ENCODE data around the gene ABCB7.
"Not testable (repeated sequence)": the region's sequence is repeated elsewhere in the genome, so short reads cannot be mapped to it uniquely, and the experiment has no call there.

The ABCB7 gene

GRCh38 chrX:75155827-75156525, at the start of gene ABCB7:
Gene ABCB7, minus strand, starts transcription at chrX:75156283. Its CDS starts 11 bp downstream, at chrX:75156272.
- peak; percentile 60 for DNase-seq

DNA sequence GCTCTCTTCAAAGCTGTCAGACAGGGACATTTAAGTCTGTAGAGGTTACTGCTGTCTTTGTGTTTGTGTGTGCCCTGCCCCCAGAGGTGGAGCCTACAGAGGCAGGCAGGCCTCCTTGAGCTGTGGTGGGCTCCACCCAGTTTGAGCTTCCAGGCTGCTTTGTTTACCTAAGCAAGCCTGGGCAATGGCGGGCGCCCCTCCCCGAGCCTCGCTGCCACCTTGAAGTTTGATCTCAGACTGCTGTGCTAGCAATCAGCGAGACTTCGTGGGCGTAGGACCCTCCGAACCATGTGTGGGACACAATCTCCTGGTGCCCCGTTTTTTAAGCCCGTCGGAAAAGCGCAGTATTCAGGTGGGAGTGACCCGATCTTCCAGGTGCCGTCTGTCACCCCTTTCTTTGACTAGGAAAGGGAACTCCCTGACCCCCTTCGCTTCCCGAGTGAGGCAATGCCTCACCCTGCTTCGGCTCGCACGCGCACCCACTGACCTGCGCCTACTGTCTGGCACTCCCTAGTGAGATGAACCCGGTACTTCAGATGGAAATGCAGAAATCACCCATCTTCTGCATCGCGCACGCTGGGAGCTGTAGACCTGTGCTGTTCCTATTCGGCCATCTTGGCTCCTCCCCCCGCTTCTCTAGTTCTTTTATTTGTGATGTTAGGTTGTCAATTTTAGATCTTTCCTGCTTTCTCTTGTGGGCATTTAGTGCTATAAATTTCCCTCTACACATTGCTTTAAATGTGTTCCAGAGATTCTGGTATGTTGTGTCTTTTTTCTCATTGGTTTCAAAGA, 32.5 kb upstream of the ABCB7 start:
- not testable (repeated sequence) for DNase-seq

GRCh38 chrX:75181721-75182120, 25.6 kb upstream of the ABCB7 start:
- DNase-seq = no peak

DNA sequence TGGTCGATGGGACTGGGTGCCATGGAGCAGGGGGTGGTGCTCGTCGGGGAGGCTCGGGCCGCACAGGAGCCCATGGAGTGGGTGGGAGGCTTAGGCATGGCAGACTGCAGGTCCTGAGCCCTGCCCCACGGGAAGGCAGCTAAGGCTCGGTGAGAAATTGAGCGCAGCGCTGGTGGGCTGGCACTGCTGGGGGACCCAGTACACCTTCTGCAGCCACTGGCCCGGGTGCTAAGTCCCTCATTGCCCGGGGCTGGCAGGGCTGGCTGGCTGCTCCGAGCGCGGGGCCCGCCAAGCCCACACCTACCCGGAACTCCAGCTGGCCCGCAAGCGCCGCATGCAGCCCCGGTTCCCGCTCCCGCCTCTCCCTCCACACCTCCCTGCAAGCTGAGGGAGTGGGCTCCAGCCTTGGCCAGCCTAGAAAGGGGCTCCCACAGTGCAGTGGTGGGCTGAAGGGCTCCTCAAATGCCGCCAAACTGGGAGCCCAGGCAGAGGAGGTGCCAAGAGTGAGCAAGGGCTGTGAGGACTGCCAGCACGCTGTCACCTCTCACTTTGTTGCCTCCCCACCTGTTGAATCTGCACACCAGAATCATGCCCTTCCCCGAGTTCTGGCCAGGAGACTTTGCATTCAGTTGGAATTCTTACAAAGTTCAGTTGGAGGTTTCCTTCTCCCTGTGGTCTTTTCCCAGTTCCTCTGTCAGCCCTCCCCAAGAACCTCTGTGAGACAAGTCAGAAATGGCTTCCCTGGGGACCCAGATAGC, 23.6 kb upstream of the ABCB7 start:
- not testable (repeated sequence) for DNase-seq

GRCh38 chrX:75172257-75172890, 16.3 kb upstream of the ABCB7 start:
- DNase-seq = not testable (repeated sequence)

- no peak for DNase-seq
Measured at GRCh38 chrX:75158054-75158453, 2.0 kb upstream of the ABCB7 start.

DNA sequence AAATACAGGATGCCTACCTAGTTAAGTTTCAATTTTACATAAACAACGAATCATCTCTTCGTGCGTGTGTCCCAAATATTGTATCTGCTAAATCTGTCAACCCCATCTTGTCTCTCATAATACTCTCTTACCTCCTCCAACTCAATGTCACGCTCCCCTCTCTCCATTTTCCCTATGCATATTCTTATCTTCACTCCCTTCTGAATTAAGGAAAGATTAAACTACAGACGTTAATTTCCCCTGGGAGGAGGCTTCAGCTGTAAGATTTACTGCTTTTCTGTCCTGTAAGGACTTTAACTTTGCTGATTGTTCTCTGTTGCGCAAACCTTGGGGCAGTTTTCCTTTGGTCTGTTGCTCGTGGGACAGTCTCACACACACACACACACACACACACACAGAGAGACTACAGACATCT, 455 bp upstream of the ABCB7 start:
- DNase-seq = no peak

DNA sequence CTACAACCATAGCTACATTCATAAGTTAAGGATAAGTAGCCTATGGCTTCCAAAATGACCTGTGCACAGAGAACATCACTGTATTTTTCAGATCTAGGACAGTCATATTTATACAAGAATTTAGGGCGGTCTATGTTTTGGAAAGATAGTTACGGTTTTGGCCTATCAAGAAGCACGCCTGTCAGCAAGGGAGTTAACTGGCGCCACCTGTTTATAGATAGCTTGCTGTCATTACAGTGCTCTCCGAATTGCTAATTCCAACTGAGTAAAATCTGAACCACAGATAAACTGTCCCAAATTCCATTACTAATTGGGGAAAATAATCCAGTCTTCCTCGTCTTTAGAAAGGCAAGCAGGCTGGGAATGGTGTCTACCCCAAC, 646 bp downstream of the ABCB7 start:
- no peak for DNase-seq

DNA sequence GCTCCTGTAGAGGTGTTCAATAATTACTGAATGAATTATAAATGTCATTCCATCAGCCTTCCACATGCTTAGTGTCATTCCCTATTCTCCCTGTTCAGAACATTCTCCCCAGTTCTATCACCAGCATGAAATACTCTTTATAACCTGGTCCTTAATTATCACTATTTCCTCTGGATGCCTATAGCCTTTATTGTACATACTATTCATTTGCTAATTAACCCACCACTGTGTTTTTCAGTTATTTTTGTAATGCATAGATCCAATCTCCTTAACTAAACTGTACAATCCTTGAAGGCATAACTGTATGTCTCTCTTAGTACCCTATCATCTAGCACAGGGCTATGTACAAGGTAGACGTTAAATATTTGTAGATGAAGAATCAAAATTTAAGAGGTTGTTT, 1.2 kb downstream of the ABCB7 start:
- no peak for DNase-seq

DNA sequence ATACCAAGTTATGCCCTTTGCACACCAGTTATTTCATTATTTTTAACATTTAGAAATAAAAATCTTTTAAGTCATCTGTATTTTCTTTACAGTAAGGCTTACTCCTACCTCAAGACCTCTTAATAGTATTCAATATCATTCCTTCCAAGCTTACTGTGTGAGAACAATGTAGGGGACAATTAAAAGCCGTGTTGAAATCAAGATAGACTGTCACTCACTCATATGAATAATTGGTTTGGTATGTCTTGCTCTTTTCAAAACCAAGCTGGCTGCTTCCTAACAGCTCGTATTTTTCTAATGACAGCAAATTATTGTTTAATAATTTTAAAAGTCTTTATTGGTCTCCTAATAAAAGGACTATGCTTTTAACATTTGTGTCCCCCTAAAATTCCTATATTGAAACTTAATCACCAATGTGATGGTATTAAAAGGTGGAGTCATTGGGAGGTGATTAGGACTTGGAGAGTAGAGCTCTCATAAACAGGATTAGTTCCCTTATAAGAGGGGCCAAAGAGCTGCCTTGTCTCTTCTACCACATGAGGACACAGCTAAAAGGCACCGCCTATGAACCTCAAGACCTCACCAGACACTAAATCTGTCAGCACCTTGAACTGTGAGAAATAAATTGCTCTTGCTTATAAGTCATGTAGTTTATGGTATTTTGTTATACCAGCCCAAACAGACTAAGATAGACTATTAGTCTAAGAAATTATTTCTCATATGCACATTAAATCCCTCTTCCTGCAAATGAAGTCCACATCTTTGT, 4.1 kb downstream of the ABCB7 start:
- DNase-seq = no peak

DNA sequence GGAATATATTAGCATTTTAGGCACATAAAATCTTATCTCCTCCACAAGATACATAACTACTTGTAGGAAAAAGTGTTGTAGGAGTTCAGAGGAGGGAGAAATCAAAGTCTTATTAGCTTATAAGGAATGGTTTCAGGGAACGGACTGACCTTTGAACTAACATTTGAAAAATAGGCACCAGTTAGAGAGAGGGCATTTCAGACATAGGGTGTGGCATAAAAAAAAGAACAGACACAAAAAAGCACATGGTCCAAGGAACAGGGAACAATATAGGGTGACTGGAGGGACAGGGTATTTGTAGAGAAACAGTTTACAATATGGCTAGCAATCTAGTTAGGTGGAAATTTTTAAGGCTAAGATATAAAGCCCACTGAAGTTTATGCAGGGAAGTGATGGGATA, 6.4 kb downstream of the ABCB7 start:
- DNase-seq = no peak

- DNase-seq = no peak
Measured at GRCh38 chrX:75132672-75133071, 23.4 kb downstream of the ABCB7 start.

DNA sequence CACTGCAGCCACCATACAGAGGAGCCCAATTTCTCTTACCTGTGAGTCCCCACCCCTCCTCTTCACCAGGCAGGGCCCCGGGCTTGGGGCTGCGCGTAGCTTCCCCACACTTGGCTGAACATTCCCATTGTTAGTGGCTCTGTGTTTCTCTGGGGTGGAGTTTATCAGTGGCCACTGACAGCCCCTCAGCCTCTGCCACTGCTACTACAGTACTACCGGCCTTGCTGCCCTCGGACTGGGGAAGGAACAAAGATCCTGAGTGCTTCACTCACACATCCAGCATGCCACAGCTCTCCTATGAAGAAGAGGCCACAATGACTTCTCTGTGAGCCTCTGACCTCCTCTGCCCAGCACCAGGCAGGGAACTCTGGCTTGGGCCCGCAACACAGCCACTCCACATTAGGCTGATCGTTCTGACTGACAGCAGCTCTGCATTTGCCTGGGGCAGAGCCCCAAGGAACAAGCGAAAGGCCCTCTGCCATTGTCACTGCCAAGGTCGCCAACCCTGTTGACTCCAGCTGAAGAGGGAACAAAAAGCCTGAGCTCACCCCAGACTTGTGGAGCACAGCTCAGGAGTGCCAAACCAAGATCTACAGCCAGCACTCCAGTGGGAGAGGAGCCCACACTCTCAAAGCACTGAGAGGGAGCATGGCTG, 24.0 kb downstream of the ABCB7 start:
- DNase-seq = no peak

GRCh38 chrX:75129069-75129468, 27.0 kb downstream of the ABCB7 start:
- not testable (repeated sequence) for DNase-seq

GRCh38 chrX:75118296-75118695, 37.8 kb downstream of the ABCB7 start:
- DNase-seq = no peak

- no peak for DNase-seq
Measured at GRCh38 chrX:75115707-75116413, 40.2 kb downstream of the ABCB7 start.

- no peak for DNase-seq
Measured at GRCh38 chrX:75114638-75115037, 41.4 kb downstream of the ABCB7 start.

GRCh38 chrX:75113664-75114063, 42.4 kb downstream of the ABCB7 start:
- no peak for DNase-seq

DNA sequence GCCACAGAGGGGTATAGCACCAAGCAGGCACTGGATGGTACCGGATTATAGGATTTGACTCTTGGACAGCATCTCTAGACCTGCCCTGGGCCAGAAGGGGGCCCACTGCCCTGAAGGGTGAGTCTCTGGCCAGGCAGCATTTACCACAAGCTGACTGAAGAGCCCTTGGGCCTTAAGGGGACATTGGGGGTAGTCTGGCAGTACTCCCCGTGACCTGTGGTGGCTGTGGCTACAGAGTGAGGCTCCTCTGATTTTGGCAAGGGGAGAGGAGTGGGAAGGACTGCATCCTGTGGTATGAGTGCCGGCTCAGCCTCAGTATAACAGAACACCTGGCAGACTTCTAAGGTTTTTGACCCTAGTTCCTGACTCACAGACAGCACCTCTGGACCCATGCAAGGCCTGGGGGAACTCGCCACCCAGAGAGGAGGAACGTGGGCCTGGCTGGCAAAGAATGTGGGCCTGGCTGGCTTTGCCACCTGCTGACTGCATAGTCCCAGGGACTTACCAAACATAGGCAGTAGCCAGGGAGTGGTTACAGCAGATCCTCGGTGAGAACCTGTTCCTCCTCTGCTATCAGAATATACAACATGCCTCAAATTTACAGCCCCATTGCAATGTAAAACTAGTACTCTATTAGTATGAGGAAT, 48.1 kb downstream of the ABCB7 start:
- no peak for DNase-seq

GRCh38 chrX:75106772-75107171, 49.3 kb downstream of the ABCB7 start:
- DNase-seq = no peak

- no peak for DNase-seq
Measured at GRCh38 chrX:75096331-75096730, 59.8 kb downstream of the ABCB7 start.
